ENCODE data around the gene HIP1R.

HIP1R gene

DNA sequence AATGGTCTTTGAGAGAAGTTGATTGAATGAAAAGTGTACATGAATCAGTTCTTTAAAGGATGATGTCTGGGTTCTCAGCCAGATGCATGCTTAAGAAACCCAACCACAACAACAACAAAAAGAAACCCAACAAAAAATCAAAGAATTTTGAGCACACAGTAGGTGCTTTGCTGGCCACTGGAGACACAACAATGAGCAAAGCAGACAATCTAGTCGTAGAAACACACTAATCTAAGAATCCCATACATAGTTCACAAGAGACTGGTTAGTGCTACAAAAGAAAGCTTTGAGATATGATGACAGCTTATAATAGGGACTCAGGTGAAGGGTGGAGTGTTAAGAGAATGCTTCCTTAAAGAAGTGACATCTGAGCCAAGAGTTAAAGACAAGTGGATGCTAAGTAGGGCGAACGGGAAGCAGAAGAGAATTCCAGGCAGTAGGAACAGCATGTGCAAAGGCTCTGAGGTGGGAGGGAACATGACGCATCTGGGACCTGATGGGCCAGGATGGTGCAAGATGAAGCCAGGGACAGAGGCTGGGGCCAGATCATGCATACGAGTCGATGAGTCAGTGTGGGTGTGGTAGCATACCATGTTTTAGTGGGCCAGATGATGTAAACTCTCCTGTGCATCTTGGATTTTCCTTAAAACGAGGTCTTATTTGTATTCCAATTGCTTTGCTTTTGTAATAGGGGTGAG lies 4.6 kb upstream of the HIP1R start:
- DNase-seq = no peak

GRCh38 chr12:122834104-122834920 lies 945 bp upstream of the HIP1R start:
- DNase-seq = peak; percentile 86

DNA sequence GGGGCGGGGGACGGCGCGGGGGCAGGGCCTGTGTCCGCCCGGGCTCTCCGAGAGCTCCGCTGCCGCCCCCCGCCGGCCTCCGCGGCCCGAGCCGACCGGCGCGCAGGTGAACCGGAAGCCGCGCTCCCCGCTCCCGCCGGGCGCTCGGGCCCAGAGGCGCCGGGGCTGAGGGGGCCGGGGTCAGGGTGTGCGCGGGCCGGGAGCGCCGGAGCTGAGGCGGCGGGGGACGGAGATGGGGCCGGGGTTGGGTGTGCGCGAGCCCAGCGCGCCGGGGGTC lies 431 bp downstream of the HIP1R start:
- DNase-seq = no peak

- DNase-seq = peak; percentile 79
Observed at GRCh38 chr12:122836027-122836921, 1.0 kb downstream of the HIP1R start.

- no peak for DNase-seq
Observed at GRCh38 chr12:122837306-122838265, 2.3 kb downstream of the HIP1R start.

DNA sequence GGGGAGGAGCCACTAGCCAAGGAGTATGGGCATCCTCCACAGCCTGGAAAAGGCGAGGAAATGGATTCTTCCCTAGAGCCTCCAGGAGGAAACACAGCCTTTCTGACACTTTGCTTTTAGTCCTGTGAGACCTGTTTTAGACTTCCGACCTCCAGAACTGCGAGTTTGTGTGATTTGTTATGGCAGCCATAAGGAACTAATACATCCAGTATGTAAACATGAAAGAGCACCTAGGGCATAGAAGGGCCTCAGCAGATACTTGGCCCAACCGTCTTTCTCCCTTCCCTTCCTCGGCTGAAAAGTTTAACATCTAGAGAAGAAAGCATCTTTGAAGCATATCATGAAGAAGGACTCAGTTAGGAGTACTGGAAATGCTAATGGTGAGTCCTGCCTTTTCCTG lies 3.6 kb downstream of the HIP1R start:
- no peak for DNase-seq

DNA sequence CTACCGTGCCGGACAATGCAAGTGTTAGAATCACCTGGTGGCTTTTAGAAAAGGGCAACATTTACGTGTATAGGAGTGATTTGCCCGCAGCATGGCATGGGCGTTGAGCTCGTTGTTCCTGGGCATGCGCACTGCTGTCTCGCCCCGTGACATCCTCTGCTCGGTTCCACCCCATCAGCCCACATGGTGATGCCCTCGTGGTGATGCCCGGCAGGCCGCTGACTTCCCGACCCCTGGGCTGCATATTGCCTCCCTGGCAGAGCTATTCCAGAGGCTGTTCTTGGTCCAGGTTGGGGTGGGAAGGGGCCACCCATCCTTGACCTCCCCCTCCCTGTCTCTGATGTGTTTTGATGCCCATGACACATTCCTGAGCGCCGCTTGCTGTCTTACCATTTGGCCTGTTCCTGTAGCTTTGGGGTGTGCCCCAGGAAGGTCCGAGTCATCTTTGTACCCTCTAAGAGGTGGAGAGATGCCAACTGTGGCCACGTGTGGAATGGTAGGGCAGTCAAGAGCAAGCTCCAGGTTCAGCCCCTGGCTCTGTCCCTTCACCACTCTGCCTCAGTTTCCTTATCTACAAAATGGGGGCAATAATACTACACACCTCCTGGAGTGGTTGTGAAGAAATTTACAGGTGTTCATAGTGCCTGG lies 4.8 kb downstream of the HIP1R start:
- DNase-seq = no peak

- no peak for DNase-seq
Observed at GRCh38 chr12:122840580-122841513, 5.6 kb downstream of the HIP1R start.

DNA sequence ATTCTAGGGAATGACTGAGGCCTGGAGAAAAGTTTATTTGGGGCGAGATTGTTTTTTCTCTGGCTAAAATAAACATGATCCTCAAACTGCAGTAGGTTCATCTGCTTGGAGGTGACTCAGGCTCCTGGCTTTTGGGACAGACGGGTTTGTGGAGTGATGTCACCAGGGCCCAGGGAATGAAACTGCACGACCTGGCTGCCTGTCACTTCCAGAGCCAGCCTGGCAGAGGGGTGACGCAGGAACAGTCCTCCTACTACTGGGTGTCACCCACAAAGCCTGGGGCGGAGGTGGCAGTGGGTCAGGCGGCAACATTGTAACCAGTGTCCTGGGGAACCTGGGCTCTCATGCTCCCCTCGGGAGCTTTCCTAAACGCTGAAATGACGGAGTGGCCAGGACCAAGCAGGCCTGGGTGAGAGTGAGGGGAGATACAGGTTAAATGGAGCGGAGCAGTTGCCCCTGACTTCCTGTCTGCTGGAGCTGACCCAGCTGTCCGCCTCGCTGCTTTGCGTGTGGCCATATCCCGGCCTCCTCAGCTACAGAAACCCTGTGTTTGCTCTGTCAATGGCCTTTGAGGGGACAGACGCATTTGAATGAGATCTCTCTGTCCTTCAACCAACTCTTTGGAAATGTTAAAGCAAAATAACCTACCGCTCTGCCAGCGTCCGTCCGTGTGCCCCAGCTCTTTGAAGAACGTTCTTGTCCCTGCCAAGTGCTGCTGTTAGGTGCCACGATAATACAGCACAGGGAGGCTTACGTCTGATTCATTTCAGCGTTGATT lies 6.5 kb downstream of the HIP1R start:
- DNase-seq = peak; percentile 69

DNA sequence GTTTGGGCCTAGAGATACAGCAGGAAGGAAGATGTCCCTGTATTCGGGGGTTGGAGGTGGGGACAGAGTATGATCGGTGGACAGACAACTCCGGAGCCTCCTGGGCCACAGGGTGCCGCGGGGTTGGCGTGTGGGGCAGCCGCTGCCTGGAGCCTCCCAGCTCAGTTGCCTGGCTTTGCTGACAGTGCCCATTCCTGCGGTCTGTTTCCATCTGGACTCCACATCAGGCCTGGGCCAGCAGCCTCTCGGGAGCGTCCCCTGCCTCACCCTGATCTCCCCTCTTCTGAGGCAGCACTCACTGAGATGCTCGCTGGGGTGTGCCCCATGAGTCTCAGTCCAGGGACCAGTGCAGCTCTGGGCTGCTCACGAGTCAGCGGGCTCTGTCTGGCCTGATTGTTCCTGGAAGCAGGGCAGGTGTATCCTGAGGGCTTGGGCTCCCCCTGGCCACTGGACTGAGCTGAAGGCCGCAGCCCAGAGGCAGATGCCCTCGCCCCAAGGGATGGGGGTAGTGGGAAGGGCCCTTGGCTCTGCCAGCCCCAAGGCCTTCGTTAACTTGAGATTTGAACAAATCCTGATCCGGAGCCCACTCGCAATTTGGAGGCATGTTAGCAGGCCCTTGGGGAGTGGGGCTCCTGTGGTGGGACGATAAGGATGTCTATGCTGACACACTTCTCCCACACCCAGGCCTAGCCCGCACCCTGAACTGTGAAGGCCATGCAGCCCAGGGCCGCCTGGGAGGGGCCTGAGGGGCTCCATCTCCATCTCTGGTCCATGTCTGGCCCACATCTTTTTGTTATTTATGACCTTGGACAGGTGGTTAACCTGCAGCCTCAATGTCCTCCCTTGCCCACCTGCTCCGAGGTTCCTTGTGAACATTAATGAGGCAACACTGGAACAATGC lies 7.5 kb downstream of the HIP1R start:
- DNase-seq = no peak

GRCh38 chr12:122843455-122843854 lies 8.2 kb downstream of the HIP1R start:
- DNase-seq = no peak

- DNase-seq = no peak
Observed at GRCh38 chr12:122844366-122844971, 9.2 kb downstream of the HIP1R start.

- no peak for DNase-seq
Observed at GRCh38 chr12:122845041-122845864, 10.0 kb downstream of the HIP1R start.

- DNase-seq = peak; percentile 69
Observed at GRCh38 chr12:122845865-122846621, 10.8 kb downstream of the HIP1R start.

GRCh38 chr12:122846622-122847515 lies 11.6 kb downstream of the HIP1R start:
- DNase-seq = no peak

GRCh38 chr12:122847516-122847836 lies 12.2 kb downstream of the HIP1R start:
- no peak for DNase-seq

All from NCI-H510A treated with DMSO at 0.1 percent for 48 hours (cell line).